HepG2 (cell line): Measurements from ENCODE around the gene F7. TPM values are rescaled to one million over a fixed set of nuclear protein-coding genes. Genes with fewer than 3 reads are reported as not detected.

Experiments used
- ATF7 ChIP-seq, 2 experiments: fragments of 450-650 bp in 1 of 2; sonication (generic) in 1 of 2; formaldehyde crosslinking in 1 of 2; IDR thresholded peaks; 2 replicates each; pipeline versions ENCODE4 v1.4.0 to v1.6.1; 2016 to 2020; ENCODE audit warnings: antibody characterized with exemption in 1 of 2, mild to moderate bottlenecking in 1 of 2, missing genetic modification reagents in 1 of 2
- BORCS8-MEF2B ChIP-seq: sonication (generic); formaldehyde crosslinking; IDR thresholded peaks from 2 replicates; pipeline ENCODE4 v1.8.0; 2022; ENCODE audit warnings: mild to moderate bottlenecking, missing genetic modification reagents
- KMT2B ChIP-seq: IDR thresholded peaks from 2 replicates; pipeline ENCODE4 v1.6.1; 2016; ENCODE audit warnings: missing genetic modification reagents, missing compliant biosample characterization
- MBNL3 ChIP-seq: fragments of 250-450 bp; sonication (Bioruptor Pico); conservative IDR thresholded peaks from 2 replicates; pipeline ENCODE4 v1.8.0; 2022; ENCODE audit warnings: mild to moderate bottlenecking, inconsistent platforms
- RARA ChIP-seq: IDR thresholded peaks from 2 replicates; pipeline ENCODE4 v1.6.1; 2016; ENCODE audit warnings: missing genetic modification reagents, missing compliant biosample characterization
- SP2 ChIP-seq: sonication (generic); formaldehyde crosslinking; IDR thresholded peaks from 2 replicates; pipeline ENCODE4 v1.5.1; 2020; ENCODE audit warnings: mild to moderate bottlenecking, missing genetic modification reagents
- ZBTB42 ChIP-seq: sonication (generic); formaldehyde crosslinking; IDR thresholded peaks from 2 replicates; pipeline ENCODE4 v1.5.0; 2020; ENCODE audit warnings: mild to moderate bottlenecking, missing genetic modification reagents
- ZNF20 ChIP-seq: sonication (generic); formaldehyde crosslinking; IDR thresholded peaks from 2 replicates; pipeline ENCODE4 v1.4.0; 2020; ENCODE audit warnings: mild to moderate bottlenecking, moderate library complexity, missing genetic modification reagents
- ZNF263 ChIP-seq: sonication (generic); formaldehyde crosslinking; IDR thresholded peaks from 2 replicates; pipeline ENCODE4 v1.4.0; 2020; ENCODE audit warnings: missing genetic modification reagents
- ZNF34 ChIP-seq: sonication (generic); formaldehyde crosslinking; IDR thresholded peaks from 2 replicates; pipeline ENCODE4 v1.4.0; 2020; ENCODE audit warnings: mild to moderate bottlenecking, missing genetic modification reagents, borderline replicate concordance
- ZNF737 ChIP-seq: sonication (generic); formaldehyde crosslinking; IDR thresholded peaks from 2 replicates; pipeline ENCODE4 v1.5.0; 2020; ENCODE audit warnings: missing genetic modification reagents, mild to moderate bottlenecking, borderline replicate concordance
- polyA plus RNA-seq, 8 experiments: library from polyadenylated mRNA; depleted of rRNA in 3 of 8; stranded (reverse) in 7 of 8; unstranded in 1 of 8; fragments of >200 nt; fragmentation: Illumina TruSeq in 4 of 8; extraction: Trizol in 4 of 8; gene quantifications; 2 replicates each; pipeline versions ENCODE4 v1.2.1 to v1.2.3, GENCODE V29; 2011 to 2016; ENCODE audit warnings: low read depth in 4 of 8, missing spikeins in 1 of 8, mixed read lengths in 1 of 8; ENCODE audit not compliant: insufficient read depth in 1 of 8
- total RNA-seq, 5 experiments: library from RNA; depleted of rRNA; stranded (reverse); fragments of >200 nt; fragmentation: Illumina TruSeq; extraction: Trizol; gene quantifications; 2 replicates each; pipeline ENCODE4 v1.2.3, GENCODE V29; 2016; ENCODE audit warnings: low read depth in 1 of 5
- TF ChIP-seq, protein P1 (sequence below): sonication (generic); formaldehyde crosslinking; IDR thresholded peaks from 2 replicates; pipeline ENCODE4 v1.8.0; 2022; ENCODE audit warnings: missing genetic modification reagents, mild to moderate bottlenecking, moderate library complexity, borderline replicate concordance
- TF ChIP-seq, protein P2 (sequence below), 2 experiments: fragments of 450-650 bp in 1 of 2; sonication (generic) in 1 of 2; formaldehyde crosslinking in 1 of 2; IDR thresholded peaks; 2 replicates each; pipeline versions ENCODE4 v1.6.1 to v1.8.0; 2016 to 2022; ENCODE audit warnings: antibody characterized with exemption in 1 of 2, mild to moderate bottlenecking in 1 of 2, missing genetic modification reagents in 1 of 2

F7 gene
- total and polyA plus RNA-seq, 2 of the 13 experiments (the other 11 are each of a cell fraction or from before 2014, with no cell fraction given), result 12.6 to 26.5 TPM

DNA sequence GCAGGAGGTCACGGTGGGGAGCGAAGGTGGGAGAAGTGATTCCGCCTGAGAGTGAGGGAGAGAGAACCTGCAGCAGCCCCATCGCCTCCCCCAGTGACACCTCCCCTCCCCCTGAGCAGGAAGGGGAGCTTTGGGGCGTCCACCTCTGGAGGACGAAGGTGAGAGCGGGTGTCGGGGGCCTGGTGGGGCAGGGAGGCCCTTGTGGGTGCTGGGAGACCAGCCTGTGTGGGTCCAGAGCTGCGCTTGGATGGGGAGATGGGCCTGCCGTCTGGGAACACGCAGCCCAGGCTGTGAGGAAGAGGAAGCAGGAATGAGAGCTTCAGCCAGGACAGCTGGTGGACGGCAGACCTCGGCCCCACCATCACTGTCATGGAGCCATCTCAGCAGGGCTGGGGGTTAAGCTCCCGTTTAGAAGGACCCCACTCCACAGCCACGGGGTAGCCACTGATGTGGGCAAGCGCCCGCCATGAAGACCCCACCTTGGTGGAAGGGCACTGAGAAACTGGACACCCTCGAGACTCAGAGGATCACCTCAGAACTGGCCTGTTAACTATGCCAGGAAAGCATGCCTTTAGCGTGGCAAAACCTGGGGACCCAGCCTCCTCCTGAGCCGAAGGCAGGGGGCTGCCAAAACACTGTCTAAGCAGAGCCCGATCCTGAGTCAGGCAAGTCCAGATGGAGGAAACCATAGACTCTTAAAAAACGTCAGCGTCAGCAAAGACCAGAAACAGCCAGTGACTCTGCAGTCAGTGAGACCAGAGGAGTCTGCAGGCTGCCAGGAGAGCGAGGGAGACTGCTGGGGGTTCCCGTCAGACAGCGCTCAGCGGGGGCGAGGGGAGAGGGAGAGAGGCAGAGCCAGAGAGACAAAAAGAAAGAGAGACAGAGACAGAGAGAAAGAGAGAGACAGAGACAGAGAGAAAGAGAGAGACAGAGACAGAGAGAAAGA, 46.4 kb downstream of the F7 start (continued):
- TF ChIP-seq, protein P1, sequence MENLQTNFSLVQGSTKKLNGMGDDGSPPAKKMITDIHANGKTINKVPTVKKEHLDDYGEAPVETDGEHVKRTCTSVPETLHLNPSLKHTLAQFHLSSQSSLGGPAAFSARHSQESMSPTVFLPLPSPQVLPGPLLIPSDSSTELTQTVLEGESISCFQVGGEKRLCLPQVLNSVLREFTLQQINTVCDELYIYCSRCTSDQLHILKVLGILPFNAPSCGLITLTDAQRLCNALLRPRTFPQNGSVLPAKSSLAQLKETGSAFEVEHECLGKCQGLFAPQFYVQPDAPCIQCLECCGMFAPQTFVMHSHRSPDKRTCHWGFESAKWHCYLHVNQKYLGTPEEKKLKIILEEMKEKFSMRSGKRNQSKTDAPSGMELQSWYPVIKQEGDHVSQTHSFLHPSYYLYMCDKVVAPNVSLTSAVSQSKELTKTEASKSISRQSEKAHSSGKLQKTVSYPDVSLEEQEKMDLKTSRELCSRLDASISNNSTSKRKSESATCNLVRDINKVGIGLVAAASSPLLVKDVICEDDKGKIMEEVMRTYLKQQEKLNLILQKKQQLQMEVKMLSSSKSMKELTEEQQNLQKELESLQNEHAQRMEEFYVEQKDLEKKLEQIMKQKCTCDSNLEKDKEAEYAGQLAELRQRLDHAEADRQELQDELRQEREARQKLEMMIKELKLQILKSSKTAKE (CRISPR knock-in tag), result 0 out of 2 replicates have a peak, but pooled peaks have one; percentile 25
- TF ChIP-seq KMT2B (CRISPR knock-in tag) (no peak), MBNL3 (CRISPR knock-in tag) (no peak), ZNF34 (CRISPR knock-in tag) (no peak), ZNF737 (CRISPR knock-in tag) (no peak), SP2 (CRISPR knock-in tag) (no peak), ZNF20 (CRISPR knock-in tag) (no peak), ATF7 (IDR thresholded peaks at IDR 0.05) (no peak), ATF7 (CRISPR knock-in tag; IDR thresholded peaks at IDR 0.05) (no peak), BORCS8-MEF2B (no peak; the same call in 1 of the 2 replicates), ZNF263 (CRISPR knock-in tag) (no peak), ZBTB42 (CRISPR knock-in tag) (no peak), RARA (no peak)
- TF ChIP-seq, protein P2, sequence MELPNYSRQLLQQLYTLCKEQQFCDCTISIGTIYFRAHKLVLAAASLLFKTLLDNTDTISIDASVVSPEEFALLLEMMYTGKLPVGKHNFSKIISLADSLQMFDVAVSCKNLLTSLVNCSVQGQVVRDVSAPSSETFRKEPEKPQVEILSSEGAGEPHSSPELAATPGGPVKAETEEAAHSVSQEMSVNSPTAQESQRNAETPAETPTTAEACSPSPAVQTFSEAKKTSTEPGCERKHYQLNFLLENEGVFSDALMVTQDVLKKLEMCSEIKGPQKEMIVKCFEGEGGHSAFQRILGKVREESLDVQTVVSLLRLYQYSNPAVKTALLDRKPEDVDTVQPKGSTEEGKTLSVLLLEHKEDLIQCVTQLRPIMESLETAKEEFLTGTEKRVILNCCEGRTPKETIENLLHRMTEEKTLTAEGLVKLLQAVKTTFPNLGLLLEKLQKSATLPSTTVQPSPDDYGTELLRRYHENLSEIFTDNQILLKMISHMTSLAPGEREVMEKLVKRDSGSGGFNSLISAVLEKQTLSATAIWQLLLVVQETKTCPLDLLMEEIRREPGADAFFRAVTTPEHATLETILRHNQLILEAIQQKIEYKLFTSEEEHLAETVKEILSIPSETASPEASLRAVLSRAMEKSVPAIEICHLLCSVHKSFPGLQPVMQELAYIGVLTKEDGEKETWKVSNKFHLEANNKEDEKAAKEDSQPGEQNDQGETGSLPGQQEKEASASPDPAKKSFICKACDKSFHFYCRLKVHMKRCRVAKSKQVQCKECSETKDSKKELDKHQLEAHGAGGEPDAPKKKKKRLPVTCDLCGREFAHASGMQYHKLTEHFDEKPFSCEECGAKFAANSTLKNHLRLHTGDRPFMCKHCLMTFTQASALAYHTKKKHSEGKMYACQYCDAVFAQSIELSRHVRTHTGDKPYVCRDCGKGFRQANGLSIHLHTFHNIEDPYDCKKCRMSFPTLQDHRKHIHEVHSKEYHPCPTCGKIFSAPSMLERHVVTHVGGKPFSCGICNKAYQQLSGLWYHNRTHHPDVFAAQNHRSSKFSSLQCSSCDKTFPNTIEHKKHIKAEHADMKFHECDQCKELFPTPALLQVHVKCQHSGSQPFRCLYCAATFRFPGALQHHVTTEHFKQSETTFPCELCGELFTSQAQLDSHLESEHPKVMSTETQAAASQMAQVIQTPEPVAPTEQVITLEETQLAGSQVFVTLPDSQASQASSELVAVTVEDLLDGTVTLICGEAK (IDR thresholded peaks at IDR 0.05), result no peak
- TF ChIP-seq, protein P2 (CRISPR knock-in tag; IDR thresholded peaks at IDR 0.05), result 0 out of 2 replicates have a peak, but pooled peaks have one; percentile 31
